Measurements from ENCODE around the gene PDAP1. TPM values are rescaled to one million over a fixed set of nuclear protein-coding genes. Genes with fewer than 3 reads are reported as not detected.

The PDAP1 gene
- total and polyA plus RNA-seq, 2 of the 13 experiments (the other 11 are each of a cell fraction or from before 2014, with no cell fraction given), result 13.0 to 100 TPM

- no peak for TF ChIP-seq ZNF773 (CRISPR knock-in tag; IDR thresholded peaks at IDR 0.05; ENCODE audit: borderline replicate concordance)
- TF ChIP-seq THAP8 (CRISPR knock-in tag; IDR thresholded peaks at IDR 0.05; ENCODE audit: borderline replicate concordance), result no peak
- TF ChIP-seq ZBTB21 (CRISPR knock-in tag; IDR thresholded peaks at IDR 0.05), result no peak
- TF ChIP-seq AHDC1 (CRISPR knock-in tag; IDR thresholded peaks at IDR 0.05; ENCODE audit: borderline replicate concordance), result no peak
- TF ChIP-seq POGZ (CRISPR knock-in tag; IDR thresholded peaks at IDR 0.05), result no peak
- TF ChIP-seq ZFP36L1 (CRISPR knock-in tag; IDR thresholded peaks at IDR 0.05), result no peak
- TF ChIP-seq ZFP36 (IDR thresholded peaks at IDR 0.05; ENCODE audit: borderline replicate concordance, low read depth, low read length, partially characterized antibody), result no peak
- TF ChIP-seq TEF (CRISPR knock-in tag; IDR thresholded peaks at IDR 0.05), result no peak
- TF ChIP-seq TIGD3 (CRISPR knock-in tag; IDR thresholded peaks at IDR 0.05; ENCODE audit: borderline replicate concordance), result no peak
- TF ChIP-seq NR2F2 (IDR thresholded peaks at IDR 0.05; ENCODE audit: borderline replicate concordance, low read depth), result 0 out of 2 replicates have a peak, but pooled peaks have one; percentile 25
- TF ChIP-seq ATF4 (CRISPR knock-in tag; IDR thresholded peaks at IDR 0.05), result no peak
- TF ChIP-seq CSRNP2 (CRISPR knock-in tag; conservative IDR thresholded peaks at IDR 0.05; ENCODE audit: low read depth), result no peak
- peak; percentile 30; the same call in 1 of the 2 replicates for TF ChIP-seq BCL6 (CRISPR knock-in tag; IDR thresholded peaks at IDR 0.05)
- TF ChIP-seq POLR2A (IDR thresholded peaks at IDR 0.05; ENCODE audit: insufficient read depth in 1 of 2, low read depth in 2 of 2, low read length in 2 of 2), result peak in 1 of 2 experiments; percentile 33; a peak in 1 of 4 replicates
- TF ChIP-seq KLF12 (CRISPR knock-in tag; IDR thresholded peaks at IDR 0.05; ENCODE audit: borderline replicate concordance), result no peak
- TF ChIP-seq TRIM22 (IDR thresholded peaks at IDR 0.05), result no peak
- TF ChIP-seq POLR2G (IDR thresholded peaks at IDR 0.05; ENCODE audit: low read depth, low read length), result peak; percentile 47
- no peak for TF ChIP-seq NBN (conservative IDR thresholded peaks at IDR 0.05)
Measured at GRCh38 chr7:99381664-99382075, 26.7 kb downstream of the PDAP1 start (continued).
